Type B pancreatic cell (in vitro differentiated cells): ENCODE measurements around the gene DTNA. TPM values are rescaled to one million over a fixed set of nuclear protein-coding genes. Genes with fewer than 3 reads are reported as not detected.
"Not testable (repeated sequence)": the region's sequence is repeated elsewhere in the genome, so short reads cannot be mapped to it uniquely, and the experiment has no call there.

Experiments
- DNase-seq: peaks from one replicate; pipeline ENCODE4 v3.0.0; 2021; ENCODE audit warnings: mixed read lengths; ENCODE audit not compliant: unreplicated experiment; ENCODE audit errors: extremely low spot score
- H3K27ac Mint-ChIP-seq: 2 replicates; pipeline ENCODE4 v1.8.0; 2021; ENCODE audit warnings: mild to moderate bottlenecking, mixed read lengths
- H3K27me3 Mint-ChIP-seq: 2 replicates; pipeline ENCODE4 v1.8.0; 2021; ENCODE audit warnings: mixed read lengths
- H3K36me3 Mint-ChIP-seq: 2 replicates; pipeline ENCODE4 v1.8.0; 2021; ENCODE audit warnings: mixed read lengths
- H3K4me1 Mint-ChIP-seq: one replicate; pipeline ENCODE4 v1.8.0; 2021; ENCODE audit warnings: mixed read lengths; ENCODE audit not compliant: unreplicated experiment
- H3K4me3 Mint-ChIP-seq: 2 replicates; pipeline ENCODE4 v1.8.0; 2021; ENCODE audit warnings: mild to moderate bottlenecking, mixed read lengths
- H3K9me3 Mint-ChIP-seq: 2 replicates; pipeline ENCODE4 v1.8.0; 2021; ENCODE audit warnings: mixed read lengths
- CTCF ChIP-seq: fragments of 200-600 bp; sonication (generic); conservative IDR thresholded peaks from 2 replicates; pipeline ENCODE4 v1.5.0; 2021; ENCODE audit warnings: antibody characterized with exemption, mild to moderate bottlenecking
- total RNA-seq: library from RNA; stranded (reverse); gene quantifications from 2 replicates; pipeline ENCODE4 v1.2.1, GENCODE V29; 2021; ENCODE audit warnings: low replicate concordance

The DTNA gene
- total RNA-seq, 1 donor from 2014 or later: 23.6 TPM

GRCh38 chr18:34892379-34892778 lies 182.3 kb downstream of the DTNA start:
- no peak for TF ChIP-seq CTCF
- H3K9me3 Mint-ChIP-seq: no peaks in the 10 kb centered on the region
- DNase-seq: no peak
- no peaks in the 10 kb centered on the region for H3K27me3 Mint-ChIP-seq
- no peaks in the 10 kb centered on the region for H3K4me1 Mint-ChIP-seq
- peaks cover 9% of the 10 kb centered on the region for H3K36me3 Mint-ChIP-seq
- H3K27ac Mint-ChIP-seq: no peak overlapping the region
- no peak overlapping the region for H3K4me3 Mint-ChIP-seq

GRCh38 chr18:34893239-34893638 lies 183.1 kb downstream of the DTNA start:
- no peak for TF ChIP-seq CTCF
- H3K4me1 Mint-ChIP-seq: no peaks in the 10 kb centered on the region
- H3K27ac Mint-ChIP-seq: no peak overlapping the region

GRCh38 chr18:34901299-34901698 lies 191.2 kb downstream of the DTNA start:
- no peak overlapping the region for H3K4me3 Mint-ChIP-seq
- H3K9me3 Mint-ChIP-seq: no peaks in the 10 kb centered on the region
- no peaks in the 10 kb centered on the region for H3K4me1 Mint-ChIP-seq
- no peaks in the 10 kb centered on the region for H3K36me3 Mint-ChIP-seq
- TF ChIP-seq CTCF: no peak
- H3K27ac Mint-ChIP-seq: no peak overlapping the region
- no peaks in the 10 kb centered on the region for H3K27me3 Mint-ChIP-seq
- no peak for DNase-seq

More at GRCh38 chr18:34893239-34893638, 183.1 kb downstream of the DTNA start:
- Mint-ChIP-seq H3K36me3 (peaks cover 9% of the 10 kb centered on the region), H3K27me3 (no peaks in the 10 kb centered on the region), H3K9me3 (no peaks in the 10 kb centered on the region), H3K4me3 (no peak overlapping the region)
- DNase-seq: no peak

- H3K9me3 Mint-ChIP-seq: peaks cover 6% of the 10 kb centered on the region
- H3K27ac Mint-ChIP-seq: no peak overlapping the region
- H3K27me3 Mint-ChIP-seq: peaks cover 7% of the 10 kb centered on the region
- no peaks in the 10 kb centered on the region for H3K36me3 Mint-ChIP-seq
- H3K4me3 Mint-ChIP-seq: no peak overlapping the region
- DNase-seq: no peak
- no peaks in the 10 kb centered on the region for H3K4me1 Mint-ChIP-seq
- TF ChIP-seq CTCF: no peak
Measured at GRCh38 chr18:34904994-34905393, 194.9 kb downstream of the DTNA start.

GRCh38 chr18:34906985-34907384 lies 196.9 kb downstream of the DTNA start:
- not testable (repeated sequence) for H3K27me3 Mint-ChIP-seq, H3K4me1 Mint-ChIP-seq, H3K9me3 Mint-ChIP-seq, DNase-seq, H3K36me3 Mint-ChIP-seq, H3K4me3 Mint-ChIP-seq, H3K27ac Mint-ChIP-seq

GRCh38 chr18:34909637-34910364 lies 199.7 kb downstream of the DTNA start:
- Mint-ChIP-seq H3K27me3 (peaks cover 7% of the 10 kb centered on the region), H3K4me3 (no peak overlapping the region), H3K4me1 (peaks cover 23% of the 10 kb centered on the region), H3K9me3 (peaks cover 6% of the 10 kb centered on the region), H3K36me3 (no peaks in the 10 kb centered on the region), H3K27ac (no peak overlapping the region)
- no peak for DNase-seq
- no peak for TF ChIP-seq CTCF
